ENCODE measurements around the gene PRKAG2.
"Not testable (repeated sequence)": the region's sequence is repeated elsewhere in the genome, so short reads cannot be mapped to it uniquely, and the experiment has no call there.

PRKAG2 gene

DNA sequence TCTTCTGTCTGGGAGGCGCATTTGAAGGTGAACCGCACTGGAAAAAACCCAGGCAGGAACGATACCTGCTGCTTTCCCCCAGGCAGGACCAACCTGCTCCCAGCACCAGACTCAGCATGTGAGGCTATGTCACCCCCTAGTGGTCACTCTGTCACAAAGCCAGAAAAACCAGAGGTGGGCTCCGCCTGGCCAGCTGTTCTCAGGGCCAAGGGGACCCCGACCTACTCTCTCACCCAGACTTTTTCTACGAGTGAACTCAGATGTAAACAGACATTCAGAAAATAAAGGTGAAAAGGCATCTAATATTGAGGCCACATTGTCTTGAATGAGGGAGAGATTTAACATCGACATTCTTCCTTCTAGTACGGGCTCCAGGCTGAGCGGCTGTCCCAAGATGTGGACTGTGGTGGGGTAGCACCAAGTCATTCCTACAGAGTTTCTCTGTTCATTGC, 117.3 kb downstream of the PRKAG2 start:
- DNase-seq = no peak

GRCh38 chr7:151758622-151759540, 118.0 kb downstream of the PRKAG2 start:
- no peak for DNase-seq

DNA sequence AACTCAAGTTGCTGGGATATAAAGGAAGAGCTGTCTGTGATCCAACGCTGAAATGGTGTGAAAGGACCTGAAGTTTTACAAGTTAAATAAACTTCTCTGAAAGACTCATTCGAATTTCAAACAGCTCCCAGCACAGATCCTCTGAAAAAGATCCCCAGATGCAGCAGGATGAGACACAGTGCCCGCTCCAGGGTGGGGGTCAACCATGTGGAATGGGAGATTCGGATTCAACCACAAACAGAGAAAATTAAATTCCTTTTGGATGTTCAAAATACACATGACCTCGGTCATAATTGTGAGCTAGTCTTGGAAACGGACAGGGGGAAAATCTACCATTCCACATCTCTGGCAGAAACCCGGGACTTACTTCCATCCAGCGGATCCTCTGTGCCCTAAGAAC, 119.6 kb downstream of the PRKAG2 start:
- DNase-seq = no peak

- no peak for DNase-seq
Observed at GRCh38 chr7:151756866-151757265, 120.0 kb downstream of the PRKAG2 start.

DNA sequence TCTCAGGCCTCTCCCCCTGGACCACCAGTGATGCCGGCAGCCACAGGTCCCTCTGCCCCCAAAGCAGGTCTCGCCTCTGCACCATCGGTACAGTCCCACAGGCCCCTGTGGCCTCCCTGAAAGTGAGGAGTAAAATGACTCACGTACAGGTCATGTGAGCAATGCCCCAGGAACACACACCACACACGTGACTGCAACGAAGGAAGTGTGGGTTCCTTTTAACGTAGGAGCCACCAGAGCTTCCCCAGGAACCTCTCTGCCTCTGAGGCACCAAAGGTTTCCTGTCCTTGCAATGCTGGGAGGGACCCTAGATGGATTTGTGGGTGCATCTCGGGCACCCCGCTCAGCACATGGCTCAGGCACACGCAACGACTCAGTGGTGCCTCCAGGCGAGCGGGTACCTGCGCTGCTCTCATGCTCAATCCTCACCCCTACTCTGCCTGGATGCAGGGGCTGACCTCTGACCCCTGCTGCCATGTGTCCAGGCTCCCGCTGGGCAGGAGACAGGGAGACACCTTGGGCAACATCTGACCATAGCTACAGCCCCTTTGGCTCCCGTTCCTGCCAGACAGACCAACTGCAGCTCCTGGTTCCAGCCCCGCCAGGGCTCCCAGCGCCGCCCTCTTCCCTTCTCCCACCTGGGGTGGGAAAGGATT, 120.7 kb downstream of the PRKAG2 start:
- no peak for DNase-seq

- no peak for DNase-seq
Observed at GRCh38 chr7:151755131-151755801, 121.6 kb downstream of the PRKAG2 start.

DNA sequence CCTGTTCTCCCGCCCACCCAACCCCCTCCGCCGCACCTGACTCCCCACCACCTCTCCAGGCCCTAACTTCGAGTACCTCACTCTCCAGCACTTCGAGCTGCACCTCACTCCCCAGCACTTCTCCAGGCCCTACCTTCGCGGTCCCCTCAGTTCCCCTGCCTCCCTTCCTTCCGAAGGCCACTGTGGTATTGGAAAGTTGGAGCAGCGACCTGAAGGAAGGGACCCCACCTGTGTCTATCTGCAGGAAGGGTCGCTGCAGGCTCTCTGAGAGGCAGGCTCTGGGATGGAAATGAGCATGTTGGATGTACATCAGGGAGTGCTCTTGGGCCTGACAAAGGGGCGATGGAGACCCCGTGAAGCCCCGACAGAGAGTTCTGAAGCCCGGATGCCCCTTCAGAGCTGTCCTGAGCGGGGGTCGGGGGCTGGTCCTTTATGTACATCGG, 122.2 kb downstream of the PRKAG2 start:
- DNase-seq = no peak

- peak; percentile 61 for DNase-seq
Observed at GRCh38 chr7:151754142-151754590, 122.7 kb downstream of the PRKAG2 start.

DNA sequence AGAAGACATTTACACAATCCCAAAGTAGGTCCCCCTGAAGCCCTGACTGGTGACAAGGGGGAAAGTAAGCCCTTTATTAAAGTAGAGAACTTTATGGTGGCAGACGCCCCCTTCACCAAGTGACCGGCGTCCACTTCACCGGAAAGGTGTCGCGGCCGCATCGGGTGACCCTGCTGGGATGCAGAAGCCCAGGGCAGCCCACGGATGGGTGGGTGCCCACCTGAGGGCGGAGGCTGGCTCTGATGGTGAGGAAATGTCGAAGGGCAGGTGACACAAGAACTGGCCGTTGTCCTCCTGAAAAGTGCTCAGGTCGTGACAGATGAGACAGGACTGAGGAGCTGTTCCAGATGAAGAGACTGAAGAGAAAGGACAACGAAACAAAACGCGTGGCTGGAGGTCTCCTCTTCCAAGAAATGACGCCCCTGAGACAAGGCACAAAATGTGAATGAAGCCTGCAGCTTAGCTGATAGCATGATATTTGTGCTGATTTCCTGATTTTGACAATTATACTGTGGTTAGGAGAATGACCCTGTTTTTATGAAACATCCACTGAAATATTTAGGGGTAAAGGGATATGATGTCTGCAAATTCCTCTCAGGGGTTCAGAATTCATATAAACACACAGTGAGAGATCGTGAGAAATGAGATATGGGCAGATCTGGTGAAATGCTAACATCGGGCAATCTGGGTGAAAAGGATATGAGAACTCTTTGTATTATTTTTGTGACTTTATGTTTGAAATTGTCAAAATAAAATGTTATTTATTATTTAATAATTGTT, 123.9 kb downstream of the PRKAG2 start:
- DNase-seq = no peak

DNA sequence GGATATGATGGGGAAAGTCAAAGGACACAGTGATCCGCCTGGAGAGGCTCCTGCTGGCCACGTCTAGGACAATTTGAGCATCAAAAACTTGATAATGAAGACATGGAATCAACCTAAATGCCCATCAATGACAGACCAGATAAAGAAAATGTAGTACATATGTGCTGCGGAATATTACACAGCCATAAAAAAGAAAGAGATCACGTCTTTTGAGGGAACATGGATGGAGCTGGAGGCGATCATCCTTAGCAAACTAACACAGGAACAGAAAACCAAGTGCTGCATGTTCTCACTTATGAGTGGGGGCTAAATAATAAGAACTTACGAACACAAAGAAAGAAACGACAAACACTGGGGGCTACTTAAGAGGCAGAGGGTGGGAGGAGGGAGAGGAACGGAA, 124.9 kb downstream of the PRKAG2 start:
- DNase-seq = no peak

DNA sequence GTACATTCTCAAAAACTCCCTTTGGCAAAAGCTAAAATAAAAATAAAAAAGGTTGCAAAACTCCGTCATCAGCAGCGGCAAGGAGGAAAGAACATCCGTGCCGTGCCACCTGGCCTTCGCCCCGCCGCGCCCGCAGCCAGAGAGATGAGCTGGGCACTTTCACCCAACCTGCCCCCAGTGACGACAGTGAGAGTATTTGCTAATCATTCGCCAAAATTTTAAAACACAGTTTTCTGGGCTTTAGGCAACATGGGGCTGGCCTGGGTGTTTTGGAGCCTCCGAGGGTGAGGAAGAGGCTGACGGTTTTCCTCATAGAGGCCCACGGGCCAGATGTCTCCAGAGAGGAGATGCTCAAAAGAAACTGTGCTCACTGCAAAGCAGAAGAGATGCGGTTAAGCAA, 128.2 kb downstream of the PRKAG2 start:
- DNase-seq = no peak

DNA sequence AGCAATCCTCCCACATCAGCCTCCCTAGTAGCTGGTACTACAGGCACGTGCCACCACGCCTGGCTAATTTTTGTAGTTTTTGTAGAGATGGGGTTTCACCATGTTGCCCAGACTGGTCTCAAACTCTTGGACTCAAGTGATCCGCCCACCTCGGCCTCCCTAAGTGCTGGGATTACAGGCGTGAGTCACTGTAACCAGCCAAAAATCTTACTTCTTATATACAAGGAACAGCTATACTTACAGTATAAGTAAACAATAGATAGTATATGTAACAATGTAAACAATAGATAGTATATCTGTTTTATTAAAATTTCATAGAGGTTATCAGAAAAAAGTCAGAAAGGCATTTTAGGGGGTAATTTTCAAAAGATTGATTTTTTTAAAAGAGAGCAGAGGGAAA, 128.9 kb downstream of the PRKAG2 start:
- not testable (repeated sequence) for DNase-seq

GRCh38 chr7:151745706-151746105, 131.2 kb downstream of the PRKAG2 start:
- DNase-seq = no peak

DNA sequence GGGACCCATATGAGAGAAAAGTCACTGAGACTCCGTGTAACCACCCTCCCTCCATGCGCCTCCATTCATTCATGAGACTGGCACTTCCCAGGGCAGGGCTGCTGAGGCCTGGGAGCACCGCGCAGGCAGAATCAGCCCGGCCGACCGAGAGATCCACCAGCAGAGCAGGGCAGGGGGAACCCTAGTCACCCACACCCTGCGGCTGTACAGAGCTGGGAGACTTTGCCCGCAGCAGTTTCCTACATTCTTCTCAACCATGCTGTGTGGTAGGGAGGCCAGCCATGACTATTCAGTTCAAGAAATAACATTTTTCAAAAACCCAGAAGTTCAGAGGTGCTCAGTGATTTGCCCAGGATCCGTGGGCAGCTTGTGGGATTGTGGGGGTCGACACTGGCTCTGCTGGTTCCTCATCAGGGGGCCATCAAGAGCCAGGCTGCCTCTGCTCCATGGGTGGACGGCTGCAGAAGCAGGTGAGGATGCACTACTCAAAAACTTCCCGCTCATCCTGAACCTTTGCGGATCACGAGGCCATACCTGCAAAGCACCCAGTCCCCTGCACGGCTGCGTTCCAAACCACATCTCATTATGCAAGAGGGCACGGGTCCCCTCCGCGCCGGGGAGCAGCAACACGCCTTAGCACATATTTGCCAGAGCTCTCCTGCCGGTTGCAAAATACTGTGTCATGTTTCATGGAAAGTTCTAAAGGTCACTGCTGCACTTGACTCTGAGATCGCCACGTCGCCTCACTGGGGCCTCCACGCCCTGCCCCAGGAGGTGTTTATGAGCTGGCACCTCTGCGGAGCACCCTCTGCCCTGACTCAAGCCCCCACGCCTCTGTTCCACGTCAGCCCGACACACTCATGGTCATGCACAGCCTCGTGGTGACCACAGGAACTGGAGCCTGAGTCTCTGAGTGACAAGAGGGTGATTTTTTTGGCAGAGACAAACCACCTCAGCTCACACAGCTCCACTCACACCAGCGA, 132.0 kb downstream of the PRKAG2 start:
- DNase-seq = no peak

- no peak for DNase-seq
Observed at GRCh38 chr7:151744051-151744580, 132.8 kb downstream of the PRKAG2 start.

- no peak for DNase-seq
Observed at GRCh38 chr7:151743481-151743983, 133.4 kb downstream of the PRKAG2 start.

DNA sequence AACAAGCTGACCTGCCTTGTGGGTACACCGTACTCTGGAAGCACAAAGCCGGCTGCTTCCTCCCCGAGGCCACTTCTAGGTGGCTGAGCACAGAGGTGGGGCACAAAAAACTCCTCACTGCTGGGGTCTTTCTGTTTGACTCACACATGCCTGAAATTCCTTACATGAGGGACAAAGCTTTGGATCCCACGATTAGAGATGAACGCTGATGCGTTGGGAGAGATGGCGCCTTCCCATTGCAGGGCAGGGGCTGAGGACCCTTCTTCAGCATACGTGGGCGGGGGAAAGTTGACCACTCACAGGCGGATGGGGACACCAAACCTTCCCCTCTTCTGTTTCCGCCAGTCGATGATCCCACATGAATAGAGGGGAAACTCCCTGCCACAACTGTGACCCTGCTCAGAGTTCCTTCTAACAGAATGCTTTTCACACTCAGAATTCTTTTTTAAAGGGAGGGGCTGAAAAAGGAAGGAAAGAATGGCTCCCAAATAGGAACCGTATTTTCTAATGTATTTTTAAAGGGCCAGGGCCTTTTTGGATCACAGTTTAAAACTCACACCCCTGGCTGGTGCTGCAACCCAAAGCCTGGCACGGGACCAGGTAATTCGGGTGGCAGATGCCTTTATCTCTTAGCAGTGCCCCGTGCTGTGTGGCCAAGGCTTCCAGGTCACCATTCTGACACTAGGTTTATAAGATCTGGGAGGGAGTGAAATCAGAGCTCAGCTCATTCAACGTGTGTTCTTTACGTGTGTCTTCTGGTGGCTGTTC, 134.0 kb downstream of the PRKAG2 start:
- no peak for DNase-seq

DNA sequence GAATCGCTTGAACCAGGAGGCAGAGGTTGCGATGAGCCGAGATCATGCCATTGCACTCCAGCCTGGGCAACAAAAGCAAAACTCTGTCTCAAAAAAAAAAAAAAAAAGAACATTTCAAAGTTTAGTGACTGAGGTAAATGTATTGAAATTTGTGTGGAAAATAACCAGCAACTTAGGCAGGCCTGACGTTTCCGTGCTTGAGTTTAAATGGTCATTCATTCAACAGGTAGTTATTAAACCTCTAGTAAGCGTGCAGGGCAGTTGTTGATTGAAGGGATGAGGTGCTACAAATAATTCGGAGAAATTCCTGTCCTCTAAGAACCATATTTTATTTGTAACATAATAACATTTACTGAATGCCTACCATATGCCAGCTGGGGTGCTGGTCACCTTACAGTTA, 135.3 kb downstream of the PRKAG2 start:
- no peak for DNase-seq

DNA sequence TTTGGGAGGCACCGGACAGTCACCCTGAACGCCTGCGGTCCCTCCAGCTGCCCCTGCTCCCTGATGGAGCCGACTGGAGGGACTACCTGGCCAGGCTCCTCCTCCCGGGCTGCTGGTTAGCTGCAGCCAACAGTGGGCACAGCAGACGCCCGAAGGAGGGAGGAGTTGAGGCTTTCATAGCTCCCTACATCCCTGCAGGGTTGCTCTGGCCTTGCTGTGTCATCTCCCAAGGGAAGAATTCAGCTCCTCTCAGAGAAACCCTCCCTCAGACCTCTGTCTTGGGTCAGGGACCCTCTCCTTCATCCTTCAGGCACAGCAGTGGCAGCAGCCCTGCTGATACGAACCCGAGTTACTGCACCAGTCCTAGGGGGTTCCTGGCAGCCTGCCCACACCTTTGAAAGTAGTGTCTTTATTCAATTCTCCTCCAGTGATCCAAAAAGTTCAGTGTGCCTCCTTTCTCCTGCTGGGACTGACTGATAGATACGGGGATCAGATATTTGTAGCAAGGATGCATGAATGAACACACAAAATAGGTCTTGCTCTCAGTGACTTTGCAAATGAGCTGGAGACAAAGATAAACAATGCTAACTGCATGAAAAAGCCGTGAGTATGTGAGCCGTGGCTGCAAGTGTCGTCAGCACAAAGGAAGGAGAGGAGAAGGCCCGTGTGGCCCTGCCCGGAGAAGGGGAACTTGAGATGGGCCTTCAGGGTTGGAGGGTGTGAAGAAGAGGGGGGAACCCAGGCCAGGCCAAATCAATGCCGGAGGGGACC, 136.6 kb downstream of the PRKAG2 start:
- DNase-seq = no peak
